ENCODE data around the gene ZNF541. TPM values are rescaled to one million over a fixed set of nuclear protein-coding genes. Genes with fewer than 3 reads are reported as not detected.

The ZNF541 gene
- total RNA-seq, 1 experiment from 2014 or later: 0.07 TPM

GRCh38 chr19:47534628-47535027 lies 38.3 kb downstream of the ZNF541 start:
- ATAC-seq (no peak), DNase-seq (ENCODE audit: low spot score) (no peak)
- H3K9me3 Mint-ChIP-seq: peaks cover 12% of the 10 kb centered on the region
- no peak overlapping the region for H3K27ac Mint-ChIP-seq
- no peak overlapping the region for H3K4me3 Mint-ChIP-seq
- 0 out of 2 replicates have a peak, but pooled peaks cover 7% of the 10 kb centered on the region for H3K36me3 Mint-ChIP-seq
- CTCF ChIA-PET: interaction anchor here (0.6 to 1.4 kb wide), 4 partner anchors 17 to 179 kb away, joined by 3 to 4 read pairs (median 3); partner anchors contain the start of genes EHD2 and NAPA
- TF ChIP-seq, protein P1, sequence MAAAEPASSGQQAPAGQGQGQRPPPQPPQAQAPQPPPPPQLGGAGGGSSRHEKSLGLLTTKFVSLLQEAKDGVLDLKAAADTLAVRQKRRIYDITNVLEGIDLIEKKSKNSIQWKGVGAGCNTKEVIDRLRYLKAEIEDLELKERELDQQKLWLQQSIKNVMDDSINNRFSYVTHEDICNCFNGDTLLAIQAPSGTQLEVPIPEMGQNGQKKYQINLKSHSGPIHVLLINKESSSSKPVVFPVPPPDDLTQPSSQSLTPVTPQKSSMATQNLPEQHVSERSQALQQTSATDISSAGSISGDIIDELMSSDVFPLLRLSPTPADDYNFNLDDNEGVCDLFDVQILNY (CRISPR knock-in tag; IDR thresholded peaks at IDR 0.05): no peak
- no peak for TF ChIP-seq ESRRA (CRISPR knock-in tag; IDR thresholded peaks at IDR 0.05; ENCODE audit: borderline replicate concordance)
- TF ChIP-seq NR3C1 (CRISPR knock-in tag; conservative IDR thresholded peaks at IDR 0.05; ENCODE audit: low read depth): no peak
- H3K27me3 Mint-ChIP-seq (ENCODE audit: low read depth): peaks cover 2% of the 10 kb centered on the region; the same call in 1 of the 2 replicates
- POLR2A ChIA-PET: interaction anchor here (1.1 kb wide), 1 partner anchor 97 kb away, joined by 3 read pairs; no protein-coding TSS in a partner anchor
- no peaks in the 10 kb centered on the region for H3K4me1 Mint-ChIP-seq

- ChIA-PET CTCF (interaction anchor here (0.6 to 2.2 kb wide), 10 partner anchors 12 to 181 kb away, joined by 3 to 14 read pairs (median 4); partner anchors contain the start of genes EHD2 and NAPA), POLR2A (no interaction called here)
- Mint-ChIP-seq H3K4me1 (no peaks in the 10 kb centered on the region), H3K4me3 (no peak overlapping the region), H3K27ac (no peak overlapping the region), H3K9me3 (peaks cover 13% of the 10 kb centered on the region), H3K27me3 (ENCODE audit: low read depth) (peaks cover 4% of the 10 kb centered on the region), H3K36me3 (0 out of 2 replicates have a peak, but pooled peaks cover 7% of the 10 kb centered on the region)
- 0 out of 2 replicates have a peak, but pooled peaks have one; percentile 26 for ATAC-seq
- DNase-seq (ENCODE audit: low spot score): no peak
- no peak for TF ChIP-seq USF2 (CRISPR knock-in tag; IDR thresholded peaks at IDR 0.05)
- TF ChIP-seq, protein P2, sequence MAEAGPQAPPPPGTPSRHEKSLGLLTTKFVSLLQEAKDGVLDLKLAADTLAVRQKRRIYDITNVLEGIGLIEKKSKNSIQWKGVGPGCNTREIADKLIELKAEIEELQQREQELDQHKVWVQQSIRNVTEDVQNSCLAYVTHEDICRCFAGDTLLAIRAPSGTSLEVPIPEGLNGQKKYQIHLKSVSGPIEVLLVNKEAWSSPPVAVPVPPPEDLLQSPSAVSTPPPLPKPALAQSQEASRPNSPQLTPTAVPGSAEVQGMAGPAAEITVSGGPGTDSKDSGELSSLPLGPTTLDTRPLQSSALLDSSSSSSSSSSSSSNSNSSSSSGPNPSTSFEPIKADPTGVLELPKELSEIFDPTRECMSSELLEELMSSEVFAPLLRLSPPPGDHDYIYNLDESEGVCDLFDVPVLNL (CRISPR knock-in tag; IDR thresholded peaks at IDR 0.05; ENCODE audit: borderline replicate concordance, low read depth): no peak
- TF ChIP-seq ZNF281 (CRISPR knock-in tag; IDR thresholded peaks at IDR 0.05): no peak
- no peak for TF ChIP-seq SMAD3 (CRISPR knock-in tag; IDR thresholded peaks at IDR 0.05; ENCODE audit: borderline replicate concordance)
- TF ChIP-seq CBFB (CRISPR knock-in tag; IDR thresholded peaks at IDR 0.05; ENCODE audit: low read depth): no peak
- TF ChIP-seq, protein P3, sequence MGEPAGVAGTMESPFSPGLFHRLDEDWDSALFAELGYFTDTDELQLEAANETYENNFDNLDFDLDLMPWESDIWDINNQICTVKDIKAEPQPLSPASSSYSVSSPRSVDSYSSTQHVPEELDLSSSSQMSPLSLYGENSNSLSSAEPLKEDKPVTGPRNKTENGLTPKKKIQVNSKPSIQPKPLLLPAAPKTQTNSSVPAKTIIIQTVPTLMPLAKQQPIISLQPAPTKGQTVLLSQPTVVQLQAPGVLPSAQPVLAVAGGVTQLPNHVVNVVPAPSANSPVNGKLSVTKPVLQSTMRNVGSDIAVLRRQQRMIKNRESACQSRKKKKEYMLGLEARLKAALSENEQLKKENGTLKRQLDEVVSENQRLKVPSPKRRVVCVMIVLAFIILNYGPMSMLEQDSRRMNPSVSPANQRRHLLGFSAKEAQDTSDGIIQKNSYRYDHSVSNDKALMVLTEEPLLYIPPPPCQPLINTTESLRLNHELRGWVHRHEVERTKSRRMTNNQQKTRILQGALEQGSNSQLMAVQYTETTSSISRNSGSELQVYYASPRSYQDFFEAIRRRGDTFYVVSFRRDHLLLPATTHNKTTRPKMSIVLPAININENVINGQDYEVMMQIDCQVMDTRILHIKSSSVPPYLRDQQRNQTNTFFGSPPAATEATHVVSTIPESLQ (CRISPR knock-in tag; IDR thresholded peaks at IDR 0.05): no peak
- TF ChIP-seq ZNF416 (CRISPR knock-in tag; IDR thresholded peaks at IDR 0.05): no peak
- TF ChIP-seq CREM (CRISPR knock-in tag; IDR thresholded peaks at IDR 0.05): no peak
- no peak for TF ChIP-seq KAT7 (CRISPR knock-in tag; IDR thresholded peaks at IDR 0.05; ENCODE audit: borderline replicate concordance)
- no peak for TF ChIP-seq TEAD4 (CRISPR knock-in tag; IDR thresholded peaks at IDR 0.05)
- no peak for TF ChIP-seq IRF1 (CRISPR knock-in tag; IDR thresholded peaks at IDR 0.05)
- no peak for TF ChIP-seq ZNF138 (CRISPR knock-in tag; conservative IDR thresholded peaks at IDR 0.05)
- no peak for TF ChIP-seq E2F1 (CRISPR knock-in tag; IDR thresholded peaks at IDR 0.05)
- no peak for TF ChIP-seq SMAD4 (CRISPR knock-in tag; IDR thresholded peaks at IDR 0.05)
- TF ChIP-seq RORB (CRISPR knock-in tag; IDR thresholded peaks at IDR 0.05): no peak
- TF ChIP-seq ESRRA (CRISPR knock-in tag; IDR thresholded peaks at IDR 0.05; ENCODE audit: borderline replicate concordance): no peak
- TF ChIP-seq, protein P4, sequence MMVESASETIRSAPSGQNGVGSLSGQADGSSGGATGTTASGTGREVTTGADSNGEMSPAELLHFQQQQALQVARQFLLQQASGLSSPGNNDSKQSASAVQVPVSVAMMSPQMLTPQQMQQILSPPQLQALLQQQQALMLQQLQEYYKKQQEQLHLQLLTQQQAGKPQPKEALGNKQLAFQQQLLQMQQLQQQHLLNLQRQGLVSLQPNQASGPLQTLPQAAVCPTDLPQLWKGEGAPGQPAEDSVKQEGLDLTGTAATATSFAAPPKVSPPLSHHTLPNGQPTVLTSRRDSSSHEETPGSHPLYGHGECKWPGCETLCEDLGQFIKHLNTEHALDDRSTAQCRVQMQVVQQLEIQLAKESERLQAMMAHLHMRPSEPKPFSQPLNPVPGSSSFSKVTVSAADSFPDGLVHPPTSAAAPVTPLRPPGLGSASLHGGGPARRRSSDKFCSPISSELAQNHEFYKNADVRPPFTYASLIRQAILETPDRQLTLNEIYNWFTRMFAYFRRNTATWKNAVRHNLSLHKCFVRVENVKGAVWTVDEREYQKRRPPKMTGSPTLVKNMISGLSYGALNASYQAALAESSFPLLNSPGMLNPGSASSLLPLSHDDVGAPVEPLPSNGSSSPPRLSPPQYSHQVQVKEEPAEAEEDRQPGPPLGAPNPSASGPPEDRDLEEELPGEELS (CRISPR knock-in tag; IDR thresholded peaks at IDR 0.05): no peak
These were observed 41.1 kb downstream of the ZNF541 start for GRCh38 chr19:47531640-47532387.
